ENCODE data around the gene GABRD. TPM values are rescaled to one million over a fixed set of nuclear protein-coding genes. Genes with fewer than 3 reads are reported as not detected.

GABRD gene
- total and polyA plus RNA-seq, 2 experiments from 2014 or later = 2.1 to 5.1 TPM

DNA sequence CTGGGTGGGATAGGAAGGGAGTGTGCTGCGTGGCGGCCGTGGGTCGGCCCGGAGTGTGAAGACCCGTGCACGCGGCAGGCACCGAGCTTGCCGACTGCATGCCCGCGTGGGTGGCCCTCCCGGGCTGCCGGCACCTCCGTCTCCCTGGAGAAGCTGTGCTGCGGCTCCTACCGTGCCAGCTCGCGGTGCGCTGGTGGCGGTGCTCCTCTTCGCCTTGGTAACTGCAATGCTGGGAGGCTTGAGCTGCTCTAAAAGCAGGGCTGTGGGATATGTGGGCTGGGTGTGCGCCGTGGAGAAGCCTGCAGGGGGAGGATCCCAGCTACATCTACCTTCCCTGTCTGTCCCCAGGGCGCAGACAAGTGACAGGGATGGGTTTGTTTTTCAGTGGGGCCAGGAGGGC lies 2.4 kb downstream of the GABRD start (continued):
- TF ChIP-seq, protein P1, sequence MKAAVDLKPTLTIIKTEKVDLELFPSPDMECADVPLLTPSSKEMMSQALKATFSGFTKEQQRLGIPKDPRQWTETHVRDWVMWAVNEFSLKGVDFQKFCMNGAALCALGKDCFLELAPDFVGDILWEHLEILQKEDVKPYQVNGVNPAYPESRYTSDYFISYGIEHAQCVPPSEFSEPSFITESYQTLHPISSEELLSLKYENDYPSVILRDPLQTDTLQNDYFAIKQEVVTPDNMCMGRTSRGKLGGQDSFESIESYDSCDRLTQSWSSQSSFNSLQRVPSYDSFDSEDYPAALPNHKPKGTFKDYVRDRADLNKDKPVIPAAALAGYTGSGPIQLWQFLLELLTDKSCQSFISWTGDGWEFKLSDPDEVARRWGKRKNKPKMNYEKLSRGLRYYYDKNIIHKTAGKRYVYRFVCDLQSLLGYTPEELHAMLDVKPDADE (IDR thresholded peaks at IDR 0.05) = no peak
- TF ChIP-seq JUNB (IDR thresholded peaks at IDR 0.05; ENCODE audit: unreplicated experiment) (no peak), CREB1 (CRISPR knock-in tag; IDR thresholded peaks at IDR 0.05; ENCODE audit: low read depth) (no peak)

DNA sequence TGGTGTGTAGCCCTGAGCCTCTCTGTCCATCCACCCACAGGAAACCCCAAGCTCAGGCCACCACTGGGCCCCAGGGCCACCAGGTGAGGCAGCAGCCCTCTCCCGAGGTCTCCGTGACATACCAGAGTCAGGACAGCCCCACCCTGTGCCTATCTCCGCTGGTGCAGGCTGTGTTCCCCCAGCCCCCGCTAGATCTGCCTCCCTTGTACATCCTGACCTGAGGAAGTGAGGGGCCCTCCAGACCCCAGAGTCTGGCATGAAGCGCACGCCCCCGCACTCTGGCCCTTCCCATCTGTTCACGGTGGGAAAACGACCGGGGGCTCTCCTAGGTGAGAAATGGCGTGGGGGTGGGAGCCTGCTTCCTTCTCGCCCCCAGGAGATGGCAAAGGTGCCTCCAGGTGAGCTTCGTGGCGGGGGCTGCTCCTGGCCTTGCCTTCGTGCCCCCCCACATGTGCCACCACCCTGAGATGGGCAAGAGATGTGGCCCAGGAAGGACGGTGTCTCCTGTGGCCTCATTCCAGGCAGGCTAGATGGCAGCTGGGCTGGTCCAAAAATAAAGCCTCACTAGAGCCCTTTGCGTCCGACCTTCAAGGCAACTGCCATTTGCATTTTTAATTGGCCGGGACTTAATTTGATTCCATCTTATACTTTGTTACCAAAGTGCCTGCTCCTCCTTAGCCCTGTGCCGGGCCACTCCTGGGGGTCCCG lies 3.1 kb downstream of the GABRD start:
- no peaks in the 10 kb centered on the region for H3K36me3 Mint-ChIP-seq (ENCODE audit: low read depth)
- Histone ChIP-seq H3K79me2 (replicated peaks; ENCODE audit: insufficient read depth) (no peaks in the 10 kb centered on the region), H3K36me3 (ENCODE audit: insufficient read depth) (no peaks in the 10 kb centered on the region), H3K27me3 (ENCODE audit: insufficient read depth) (peaks cover 14% of the 10 kb centered on the region), H3K9me2 (ENCODE audit: insufficient read depth) (no peaks in the 10 kb centered on the region), H2AFZ (no peak overlapping the region), H3K4me1 (ENCODE audit: insufficient read depth) (peaks cover 8% of the 10 kb centered on the region; the same call in 1 of the 2 replicates), H4K20me1 (replicated peaks; ENCODE audit: insufficient read depth) (no peaks in the 10 kb centered on the region), H3K4me2 (no peak overlapping the region), H3K27ac (ENCODE audit: low read depth) (no peak overlapping the region), H3F3A (replicated peaks; ENCODE audit: low read depth) (peaks cover 7% of the 10 kb centered on the region; the same call in 1 of the 2 replicates), H3K4me3 (no peak overlapping the region)
- H3K27ac Mint-ChIP-seq = no peak overlapping the region
- H3K9me3 Mint-ChIP-seq = no peaks in the 10 kb centered on the region
- H3K4me1 Mint-ChIP-seq = peaks cover 9% of the 10 kb centered on the region
- no peak overlapping the region for H3K4me3 Mint-ChIP-seq
- H3K27me3 Mint-ChIP-seq (ENCODE audit: insufficient read depth, low read depth, poor library complexity) = peaks cover 38% of the 10 kb centered on the region
- ATAC-seq (no peak), DNase-seq (ENCODE audit: low spot score) (no peak)
- TF ChIP-seq STAT1 (IDR thresholded peaks at IDR 0.05; ENCODE audit: unreplicated experiment) = no peak
- TF ChIP-seq ZNF331 (CRISPR knock-in tag; IDR thresholded peaks at IDR 0.05; ENCODE audit: low read depth) = no peak
- TF ChIP-seq CREB1 (CRISPR knock-in tag; IDR thresholded peaks at IDR 0.05; ENCODE audit: low read depth) = no peak

DNA sequence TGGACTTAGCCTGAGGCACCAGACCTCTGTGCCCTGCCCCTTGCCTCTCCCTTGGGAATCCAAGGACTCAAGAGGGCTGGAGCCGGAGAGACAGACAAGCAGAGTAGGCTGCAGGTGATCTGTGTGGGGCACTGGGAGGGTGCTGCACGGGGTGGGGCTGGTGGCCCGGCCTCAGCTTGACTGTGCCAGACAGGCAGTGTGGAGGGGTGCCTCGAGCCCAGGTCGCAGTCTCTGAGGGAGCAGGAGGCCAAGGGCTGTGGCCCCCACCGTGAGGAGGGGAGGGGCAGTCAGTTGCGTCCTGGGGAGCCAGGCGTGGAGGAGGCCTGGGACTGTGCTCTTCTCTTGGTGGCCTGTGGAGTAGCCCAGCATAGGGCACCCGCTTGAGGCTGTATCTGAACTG lies 4.0 kb downstream of the GABRD start:
- no peak overlapping the region for H3K4me2 ChIP-seq
- no peak overlapping the region for H3K4me3 Mint-ChIP-seq
- no peak overlapping the region for H3K4me3 ChIP-seq
- H3K79me2 ChIP-seq (replicated peaks; ENCODE audit: insufficient read depth) = no peaks in the 10 kb centered on the region
- no peaks in the 10 kb centered on the region for H3K36me3 Mint-ChIP-seq (ENCODE audit: low read depth)
- ATAC-seq (no peak), DNase-seq (ENCODE audit: low spot score) (no peak)
- peaks cover 6% of the 10 kb centered on the region; the same call in 1 of the 2 replicates for H3K4me1 ChIP-seq (ENCODE audit: insufficient read depth)
- H3K36me3 ChIP-seq (ENCODE audit: insufficient read depth) = no peaks in the 10 kb centered on the region
- no peaks in the 10 kb centered on the region for H4K20me1 ChIP-seq (replicated peaks; ENCODE audit: insufficient read depth)
- no peak overlapping the region for H3K27ac Mint-ChIP-seq
- peaks cover 4% of the 10 kb centered on the region; the same call in 1 of the 2 replicates for H3F3A ChIP-seq (replicated peaks; ENCODE audit: low read depth)
- no peaks in the 10 kb centered on the region for H3K9me2 ChIP-seq (ENCODE audit: insufficient read depth)
- peaks cover 14% of the 10 kb centered on the region for H3K27me3 ChIP-seq (ENCODE audit: insufficient read depth)
- peaks cover 30% of the 10 kb centered on the region for H3K27me3 Mint-ChIP-seq (ENCODE audit: insufficient read depth, low read depth, poor library complexity)
- H2AFZ ChIP-seq = no peak overlapping the region
- no peak overlapping the region for H3K27ac ChIP-seq (ENCODE audit: low read depth)
- H3K9me3 Mint-ChIP-seq = no peaks in the 10 kb centered on the region
- H3K4me1 Mint-ChIP-seq = peaks cover 4% of the 10 kb centered on the region; the same call in 2 of the 3 replicates
- TF ChIP-seq JUNB (IDR thresholded peaks at IDR 0.05; ENCODE audit: unreplicated experiment) (no peak), ZNF331 (CRISPR knock-in tag; IDR thresholded peaks at IDR 0.05; ENCODE audit: low read depth) (no peak)
- TF ChIP-seq, protein P1 (IDR thresholded peaks at IDR 0.05) = no peak
- TF ChIP-seq, protein P2, sequence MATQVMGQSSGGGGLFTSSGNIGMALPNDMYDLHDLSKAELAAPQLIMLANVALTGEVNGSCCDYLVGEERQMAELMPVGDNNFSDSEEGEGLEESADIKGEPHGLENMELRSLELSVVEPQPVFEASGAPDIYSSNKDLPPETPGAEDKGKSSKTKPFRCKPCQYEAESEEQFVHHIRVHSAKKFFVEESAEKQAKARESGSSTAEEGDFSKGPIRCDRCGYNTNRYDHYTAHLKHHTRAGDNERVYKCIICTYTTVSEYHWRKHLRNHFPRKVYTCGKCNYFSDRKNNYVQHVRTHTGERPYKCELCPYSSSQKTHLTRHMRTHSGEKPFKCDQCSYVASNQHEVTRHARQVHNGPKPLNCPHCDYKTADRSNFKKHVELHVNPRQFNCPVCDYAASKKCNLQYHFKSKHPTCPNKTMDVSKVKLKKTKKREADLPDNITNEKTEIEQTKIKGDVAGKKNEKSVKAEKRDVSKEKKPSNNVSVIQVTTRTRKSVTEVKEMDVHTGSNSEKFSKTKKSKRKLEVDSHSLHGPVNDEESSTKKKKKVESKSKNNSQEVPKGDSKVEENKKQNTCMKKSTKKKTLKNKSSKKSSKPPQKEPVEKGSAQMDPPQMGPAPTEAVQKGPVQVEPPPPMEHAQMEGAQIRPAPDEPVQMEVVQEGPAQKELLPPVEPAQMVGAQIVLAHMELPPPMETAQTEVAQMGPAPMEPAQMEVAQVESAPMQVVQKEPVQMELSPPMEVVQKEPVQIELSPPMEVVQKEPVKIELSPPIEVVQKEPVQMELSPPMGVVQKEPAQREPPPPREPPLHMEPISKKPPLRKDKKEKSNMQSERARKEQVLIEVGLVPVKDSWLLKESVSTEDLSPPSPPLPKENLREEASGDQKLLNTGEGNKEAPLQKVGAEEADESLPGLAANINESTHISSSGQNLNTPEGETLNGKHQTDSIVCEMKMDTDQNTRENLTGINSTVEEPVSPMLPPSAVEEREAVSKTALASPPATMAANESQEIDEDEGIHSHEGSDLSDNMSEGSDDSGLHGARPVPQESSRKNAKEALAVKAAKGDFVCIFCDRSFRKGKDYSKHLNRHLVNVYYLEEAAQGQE (IDR thresholded peaks at IDR 0.05; ENCODE audit: unreplicated experiment) = no peak
